ENCODE measurements around the gene WWOX. TPM values are rescaled to one million over a fixed set of nuclear protein-coding genes. Genes with fewer than 3 reads are reported as not detected.

WWOX gene
- total and polyA plus RNA-seq, 2 donors (not counting 3 experiments of a cell fraction or from before 2014, with no cell fraction given), result 6.2 to 12.5 TPM

DNA sequence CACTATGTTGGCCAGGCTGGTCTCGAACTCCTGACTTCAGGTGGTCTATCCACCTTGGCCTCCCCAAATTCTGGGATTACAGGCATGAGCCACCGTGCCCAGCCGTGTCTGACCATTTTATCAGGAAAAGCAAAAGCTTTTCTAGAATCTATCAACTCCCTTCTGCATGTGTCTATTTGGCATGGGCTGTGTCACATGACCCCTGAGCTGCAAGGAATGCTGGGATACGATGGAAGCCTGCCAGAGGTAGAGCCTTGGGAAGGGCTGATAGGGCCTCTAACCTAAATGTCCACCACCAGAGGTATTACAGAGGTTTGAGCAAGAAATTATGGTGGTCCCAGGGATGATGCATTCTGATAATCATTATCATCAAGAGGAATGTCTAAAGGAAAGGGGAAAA is 616.2 kb downstream of the WWOX start:
- FAIRE-seq (no peak), DNase-seq (ENCODE audit: low read depth, low spot score) (no peak)
- Histone ChIP-seq H3K9ac (replicated peaks; ENCODE audit: extremely low read depth, insufficient read depth, low read length) (no peak overlapping the region), H3K4me2 (ENCODE audit: insufficient read depth, low read length) (no peak overlapping the region), H3K4me1 (ENCODE audit: control insufficient read depth, extremely low read depth, insufficient read depth, low read length) (no peaks in the 10 kb centered on the region), H3K27ac (ENCODE audit: insufficient read depth, low read depth, low read length) (no peak overlapping the region), H4K20me1 (replicated peaks; ENCODE audit: control insufficient read depth, extremely low read depth, insufficient read depth, low read length) (no peaks in the 10 kb centered on the region), H3K4me3 (replicated peaks in 1 of 3; ENCODE audit: insufficient read depth in 1 of 3, low read depth in 1 of 3, low read length in 3 of 3) (no peak overlapping the region), H3K79me2 (ENCODE audit: control insufficient read depth, insufficient read depth, low read length) (no peaks in the 10 kb centered on the region), H3K27me3 (ENCODE audit: control insufficient read depth in 2 of 2, insufficient read depth in 2 of 2, low read length in 2 of 2) (no peaks in the 10 kb centered on the region), H3K36me3 (ENCODE audit: control insufficient read depth in 2 of 2, extremely low read depth in 1 of 2, insufficient read depth in 2 of 2, low read length in 2 of 2) (no peaks in the 10 kb centered on the region), H3K9me1 (replicated peaks; ENCODE audit: control insufficient read depth, extremely low read depth, insufficient read depth, low read length) (no peaks in the 10 kb centered on the region), H3K9me3 (replicated peaks; ENCODE audit: control insufficient read depth, insufficient read depth, low read length) (no peaks in the 10 kb centered on the region), H2AFZ (ENCODE audit: low read depth, low read length) (no peak overlapping the region)
- ChIA-PET CTCF (no interaction called here), POLR2A (no interaction called here)
- BruUV-seq (replicated peaks), result no TSS peak
- dilution Hi-C loops (cut with MboI; ENCODE audit: extremely low pct_ligation_motif_present, low sequenced_read_pairs), result no loop called here
- TF ChIP-seq POLR2A (IDR thresholded peaks at IDR 0.05; ENCODE audit: low read depth, low read length) (no peak), FOS (IDR thresholded peaks at IDR 0.05; ENCODE audit: borderline replicate concordance, insufficient read depth, low read length) (no peak), POLR2AphosphoS5 (IDR thresholded peaks at IDR 0.05; ENCODE audit: insufficient read depth, low read depth, low read length) (no peak), EZH2 (IDR thresholded peaks at IDR 0.05; ENCODE audit: borderline replicate concordance, low read depth, low read length, severe bottlenecking) (no peak), GATA2 (IDR thresholded peaks at IDR 0.05; ENCODE audit: insufficient read depth, insufficient read length, low read depth, low read length) (no peak), MYC (IDR thresholded peaks at IDR 0.05; ENCODE audit: low read depth, low read length) (no peak), JUN (IDR thresholded peaks at IDR 0.05; ENCODE audit: borderline replicate concordance, insufficient read depth, insufficient read length, low read depth) (no peak)
- TF ChIP-seq, protein P1, sequence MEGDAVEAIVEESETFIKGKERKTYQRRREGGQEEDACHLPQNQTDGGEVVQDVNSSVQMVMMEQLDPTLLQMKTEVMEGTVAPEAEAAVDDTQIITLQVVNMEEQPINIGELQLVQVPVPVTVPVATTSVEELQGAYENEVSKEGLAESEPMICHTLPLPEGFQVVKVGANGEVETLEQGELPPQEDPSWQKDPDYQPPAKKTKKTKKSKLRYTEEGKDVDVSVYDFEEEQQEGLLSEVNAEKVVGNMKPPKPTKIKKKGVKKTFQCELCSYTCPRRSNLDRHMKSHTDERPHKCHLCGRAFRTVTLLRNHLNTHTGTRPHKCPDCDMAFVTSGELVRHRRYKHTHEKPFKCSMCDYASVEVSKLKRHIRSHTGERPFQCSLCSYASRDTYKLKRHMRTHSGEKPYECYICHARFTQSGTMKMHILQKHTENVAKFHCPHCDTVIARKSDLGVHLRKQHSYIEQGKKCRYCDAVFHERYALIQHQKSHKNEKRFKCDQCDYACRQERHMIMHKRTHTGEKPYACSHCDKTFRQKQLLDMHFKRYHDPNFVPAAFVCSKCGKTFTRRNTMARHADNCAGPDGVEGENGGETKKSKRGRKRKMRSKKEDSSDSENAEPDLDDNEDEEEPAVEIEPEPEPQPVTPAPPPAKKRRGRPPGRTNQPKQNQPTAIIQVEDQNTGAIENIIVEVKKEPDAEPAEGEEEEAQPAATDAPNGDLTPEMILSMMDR (IDR thresholded peaks at IDR 0.05; ENCODE audit: extremely low read depth in 1 of 2, insufficient read depth in 1 of 2, low read depth in 1 of 2, low read length in 2 of 2), result no peak
- TF ChIP-seq, protein P2, sequence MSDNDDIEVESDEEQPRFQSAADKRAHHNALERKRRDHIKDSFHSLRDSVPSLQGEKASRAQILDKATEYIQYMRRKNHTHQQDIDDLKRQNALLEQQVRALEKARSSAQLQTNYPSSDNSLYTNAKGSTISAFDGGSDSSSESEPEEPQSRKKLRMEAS (IDR thresholded peaks at IDR 0.05; ENCODE audit: insufficient read depth, insufficient read length), result no peak
- intact Hi-C loops (cut with micrococcal nuclease), result no loop called here
